IPS-11a (cell line): Measurements from ENCODE around the gene VRK2.

Experiments used
- H3K4me3 ChIP-seq: one replicate; pipeline ENCODE4 v1.5.1; 2013; ENCODE audit warnings: low read depth, low read length, control low read depth

Gene VRK2

GRCh38 chr2:58046585-58047372 is at the start of gene VRK2:
Gene VRK2, plus strand, starts transcription at chr2:58046806. Its CDS starts 2,026 bp downstream, at chr2:58048832.
- peak within 1 kb of the TSS; percentile 65 for H3K4me3 ChIP-seq

GRCh38 chr2:58006256-58006951 is 40.2 kb upstream of the VRK2 start:
- H3K4me3 ChIP-seq = no peak overlapping the region

- H3K4me3 ChIP-seq = no peak overlapping the region
Measured at GRCh38 chr2:58006952-58007284, 39.7 kb upstream of the VRK2 start.

GRCh38 chr2:58010599-58010998 is 36.0 kb upstream of the VRK2 start:
- H3K4me3 ChIP-seq = no peak overlapping the region

- no peak overlapping the region for H3K4me3 ChIP-seq
Measured at GRCh38 chr2:58019229-58019628, 27.4 kb upstream of the VRK2 start.

- H3K4me3 ChIP-seq = no peak overlapping the region
Measured at GRCh38 chr2:58025150-58025933, 21.3 kb upstream of the VRK2 start.

GRCh38 chr2:58027029-58027428 is 19.6 kb upstream of the VRK2 start:
- H3K4me3 ChIP-seq = no peak overlapping the region

GRCh38 chr2:58030771-58031170 is 15.8 kb upstream of the VRK2 start:
- no peak overlapping the region for H3K4me3 ChIP-seq

GRCh38 chr2:58032016-58032763 is 14.4 kb upstream of the VRK2 start:
- no peak overlapping the region for H3K4me3 ChIP-seq

GRCh38 chr2:58032764-58033080 is 13.9 kb upstream of the VRK2 start:
- no peak overlapping the region for H3K4me3 ChIP-seq

- H3K4me3 ChIP-seq = no peak overlapping the region
Measured at GRCh38 chr2:58033530-58033929, 13.1 kb upstream of the VRK2 start.

- no peak overlapping the region for H3K4me3 ChIP-seq
Measured at GRCh38 chr2:58035352-58035751, 11.3 kb upstream of the VRK2 start.

- H3K4me3 ChIP-seq = no peak overlapping the region
Measured at GRCh38 chr2:58039170-58039611, 7.4 kb upstream of the VRK2 start.

- H3K4me3 ChIP-seq = no peak overlapping the region
Measured at GRCh38 chr2:58042486-58042970, 4.1 kb upstream of the VRK2 start.

GRCh38 chr2:58044145-58044544 is 2.5 kb upstream of the VRK2 start:
- H3K4me3 ChIP-seq = no peak overlapping the region

- H3K4me3 ChIP-seq = peak overlapping the region; percentile 65
Measured at GRCh38 chr2:58045580-58046334, 849 bp upstream of the VRK2 start.

GRCh38 chr2:58046335-58046584 is 346 bp upstream of the VRK2 start:
- H3K4me3 ChIP-seq = peak overlapping the region; percentile 65

GRCh38 chr2:58047373-58047935 is 848 bp downstream of the VRK2 start:
- peak overlapping the region; percentile 65 for H3K4me3 ChIP-seq

- H3K4me3 ChIP-seq = no peak overlapping the region
Measured at GRCh38 chr2:58047961-58048360, 1.4 kb downstream of the VRK2 start.

GRCh38 chr2:58051445-58051844 is 4.8 kb downstream of the VRK2 start:
- H3K4me3 ChIP-seq = no peak overlapping the region
